HG02884 (cell line): ENCODE measurements around the gene XYLT1.

Experiments
- ATAC-seq: cut with Tn5 transposase; IDR thresholded peaks from one replicate; pipeline ENCODE4 v1.9.1; 2021; ENCODE audit warnings: mild to moderate bottlenecking, moderate library complexity; ENCODE audit not compliant: unreplicated experiment

XYLT1 gene

DNA sequence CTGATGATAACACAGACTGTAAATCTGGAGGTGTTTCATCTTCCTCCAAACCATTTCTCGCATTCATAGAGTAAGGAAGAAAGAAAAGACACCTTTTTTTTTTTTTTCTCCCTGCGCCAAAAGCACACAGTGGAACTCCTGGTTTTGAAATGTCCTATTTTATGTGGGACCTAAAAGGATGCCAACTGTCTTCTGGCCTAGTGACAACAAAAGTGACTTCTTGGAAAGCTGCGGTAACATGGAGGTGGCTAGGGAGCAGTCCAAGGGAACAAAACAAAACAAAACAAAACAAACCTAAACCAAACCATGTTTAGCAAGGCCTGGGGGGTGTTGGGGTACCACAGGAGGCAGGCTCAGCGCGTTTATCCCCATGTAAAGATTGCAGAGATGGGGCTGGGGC lies 174.8 kb downstream of the XYLT1 start:
- no peak for ATAC-seq

DNA sequence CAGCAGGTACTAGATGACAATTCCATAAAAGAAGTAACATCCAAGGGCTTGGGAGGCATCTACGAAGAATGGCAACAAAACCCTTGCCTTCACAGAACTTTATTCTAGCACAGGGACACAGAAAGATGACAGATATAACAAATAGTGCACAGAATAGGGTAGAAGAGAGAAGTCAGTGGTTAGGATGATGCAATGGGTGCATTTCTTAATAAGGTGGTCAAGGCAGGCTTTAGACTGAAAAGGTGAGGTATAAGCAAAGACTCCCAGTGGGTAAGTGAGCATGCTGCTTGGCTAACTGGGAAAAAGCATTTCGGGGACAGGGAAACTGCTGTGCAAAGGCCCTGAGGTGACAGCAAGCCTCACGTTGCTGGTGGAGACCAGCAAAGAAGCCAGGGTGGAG lies 175.9 kb downstream of the XYLT1 start:
- ATAC-seq = no peak

DNA sequence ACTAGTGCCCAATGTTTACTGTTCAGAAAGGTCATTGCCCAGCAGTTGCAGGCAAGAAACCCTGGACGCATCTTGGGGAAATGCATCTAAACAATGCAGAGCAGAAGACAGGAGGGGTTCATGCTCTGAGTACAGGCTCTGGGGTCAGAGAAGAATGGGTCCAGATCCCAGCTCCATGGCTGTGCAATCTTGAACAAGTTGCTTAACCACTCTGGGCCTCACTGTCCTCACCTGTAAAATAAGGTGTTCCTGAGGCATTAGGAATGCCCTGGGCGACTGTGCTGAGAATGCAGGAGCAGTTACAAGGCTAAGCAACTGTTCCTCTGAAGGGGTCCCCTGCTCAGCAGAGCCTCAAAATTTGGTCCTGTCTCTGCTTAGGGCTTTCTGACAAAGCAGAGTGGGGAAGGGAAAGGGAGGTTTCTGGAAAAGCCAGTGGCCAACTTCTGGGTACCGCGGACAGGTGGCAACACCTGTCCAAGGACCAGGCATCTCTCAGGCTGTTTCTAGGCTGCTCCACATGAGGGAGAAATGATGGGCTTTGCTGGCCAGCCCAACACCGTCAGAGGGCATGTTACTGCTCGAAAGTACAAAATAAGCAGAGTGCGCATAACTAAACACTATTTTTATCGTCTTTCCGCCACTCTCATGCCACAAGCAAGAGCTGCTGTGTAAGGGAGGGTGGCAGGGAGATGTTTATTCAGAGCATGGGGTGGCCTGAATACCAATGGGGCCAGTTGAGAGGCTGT lies 176.8 kb downstream of the XYLT1 start:
- ATAC-seq = no peak

DNA sequence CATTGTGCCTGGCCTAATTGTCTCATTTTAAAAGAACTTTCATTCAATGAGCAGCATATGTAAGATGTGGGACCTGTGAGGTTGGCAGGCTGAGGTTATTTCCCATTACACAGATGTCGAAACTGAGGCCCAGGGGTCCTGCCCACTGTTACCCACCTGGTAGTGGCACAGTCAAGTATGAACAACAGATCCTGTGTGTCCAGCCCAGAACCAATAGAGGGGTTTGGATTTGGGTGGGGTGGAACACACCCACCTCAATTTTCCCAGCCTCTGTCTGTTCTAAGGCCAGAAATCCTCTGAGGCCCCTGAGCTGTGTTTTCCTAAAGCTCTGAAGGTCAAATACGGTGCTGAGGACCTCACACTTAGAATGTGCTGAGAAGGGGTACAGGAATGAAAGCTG lies 179.5 kb downstream of the XYLT1 start:
- no peak for ATAC-seq

DNA sequence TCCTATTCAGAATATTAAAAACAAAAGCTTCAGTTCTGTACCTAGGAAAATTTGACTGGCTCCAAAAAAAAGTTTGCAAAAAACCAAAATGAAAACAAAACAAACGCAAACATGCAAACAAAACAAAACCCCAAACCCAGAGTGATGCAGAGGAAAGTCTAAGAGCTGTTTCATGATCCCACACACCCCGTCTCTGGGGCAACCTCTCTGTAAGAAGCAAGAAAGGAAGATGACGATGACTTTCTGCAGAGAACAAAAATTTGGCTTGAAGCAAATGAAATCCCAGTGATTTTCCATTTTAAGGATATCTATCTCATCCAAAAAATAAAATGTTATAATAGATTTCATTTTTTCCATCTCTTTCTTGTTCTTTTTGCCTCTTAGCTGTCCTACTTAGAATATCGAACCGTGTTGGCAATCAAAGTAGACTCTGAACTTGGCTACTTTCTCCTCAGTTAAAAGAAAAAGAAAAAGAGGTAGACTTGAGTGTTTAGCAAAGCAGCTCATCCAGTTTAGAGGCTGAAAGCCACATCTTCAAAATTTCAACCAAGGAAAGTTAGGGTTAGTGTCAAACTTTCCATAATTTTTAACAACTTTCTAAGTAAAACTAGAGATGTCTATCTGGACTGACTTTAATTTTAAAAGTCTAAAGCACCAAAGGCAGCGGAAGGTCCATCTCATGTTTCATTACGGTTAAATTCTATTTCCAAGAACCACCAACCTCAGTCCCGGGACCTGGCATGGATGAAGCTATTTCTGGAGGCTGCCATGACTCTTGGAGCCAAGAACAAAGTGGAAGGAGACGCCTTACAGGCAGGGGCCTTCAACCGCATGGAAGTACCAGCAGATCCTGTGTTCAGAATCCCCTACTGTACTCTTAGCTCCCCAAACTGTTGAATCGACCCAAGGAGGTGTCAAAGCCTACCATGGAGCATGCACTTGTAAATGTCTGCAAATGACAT lies 180.8 kb downstream of the XYLT1 start:
- ATAC-seq = no peak

DNA sequence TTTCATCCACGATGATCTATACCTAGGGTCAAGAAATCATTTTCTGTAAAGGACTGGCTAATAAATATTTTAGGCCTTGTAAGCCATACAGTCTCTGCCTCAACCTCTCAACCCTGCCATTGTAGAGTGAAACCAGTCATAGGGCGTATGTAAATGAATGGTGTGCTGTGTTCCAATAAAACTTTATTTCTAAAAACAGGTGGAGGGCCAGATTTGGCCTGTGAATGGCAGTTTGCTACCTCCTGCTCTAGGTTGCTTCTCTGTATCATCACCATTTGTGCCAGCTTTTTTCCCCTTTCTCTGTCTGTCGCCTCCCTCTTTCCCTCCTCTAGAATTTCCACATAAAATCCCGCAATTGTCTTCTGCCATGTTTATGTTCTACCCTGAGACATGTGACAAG lies 181.7 kb downstream of the XYLT1 start:
- ATAC-seq = no peak

DNA sequence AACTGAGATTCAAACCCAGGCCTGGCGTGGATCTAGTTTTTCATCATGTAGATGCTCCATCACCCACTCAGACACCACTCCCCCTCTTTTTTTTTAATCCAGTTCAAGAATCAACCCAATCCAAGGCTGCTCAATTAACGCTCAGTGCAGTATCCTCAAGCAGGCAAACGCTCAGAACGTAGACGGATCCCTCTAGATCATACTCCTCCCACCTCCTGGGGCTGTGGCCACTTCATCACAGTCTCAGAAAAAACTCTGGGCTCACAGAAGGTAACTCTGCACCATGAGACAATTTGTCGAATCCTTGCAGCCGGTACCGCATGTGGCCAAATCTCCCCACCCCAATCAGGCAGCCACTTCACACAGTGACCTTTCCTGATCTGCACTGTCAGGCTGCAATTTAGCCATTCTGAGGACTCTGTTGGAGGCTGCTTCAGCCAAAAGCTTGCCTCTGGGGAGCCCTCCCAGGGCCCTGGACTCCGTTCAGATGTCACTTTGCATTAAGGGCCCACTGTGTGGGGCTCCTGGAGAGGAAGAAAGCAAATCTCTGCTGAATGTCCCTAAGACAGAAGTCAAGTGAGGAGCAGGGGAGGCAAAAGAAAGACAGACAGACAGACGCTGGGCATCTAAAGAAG lies 183.5 kb downstream of the XYLT1 start:
- ATAC-seq = no peak

DNA sequence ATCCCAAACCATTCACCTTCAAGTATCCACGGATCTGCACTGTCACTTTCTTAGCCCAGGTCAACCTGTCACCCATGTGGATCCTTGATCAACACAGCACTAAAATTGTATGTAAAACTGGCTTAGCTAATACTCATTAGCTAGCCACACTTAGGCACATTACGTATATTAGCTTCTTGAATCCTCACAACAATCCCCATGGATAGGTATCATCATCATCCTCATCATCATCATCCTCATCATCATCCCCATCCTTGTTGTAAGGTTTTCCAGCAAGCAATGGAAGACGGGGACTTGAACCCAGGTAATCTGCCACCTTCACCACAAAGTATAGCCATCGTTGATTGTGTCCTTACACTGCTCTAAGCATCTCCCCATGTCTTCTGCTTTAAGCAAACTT lies 184.3 kb downstream of the XYLT1 start:
- no peak for ATAC-seq

DNA sequence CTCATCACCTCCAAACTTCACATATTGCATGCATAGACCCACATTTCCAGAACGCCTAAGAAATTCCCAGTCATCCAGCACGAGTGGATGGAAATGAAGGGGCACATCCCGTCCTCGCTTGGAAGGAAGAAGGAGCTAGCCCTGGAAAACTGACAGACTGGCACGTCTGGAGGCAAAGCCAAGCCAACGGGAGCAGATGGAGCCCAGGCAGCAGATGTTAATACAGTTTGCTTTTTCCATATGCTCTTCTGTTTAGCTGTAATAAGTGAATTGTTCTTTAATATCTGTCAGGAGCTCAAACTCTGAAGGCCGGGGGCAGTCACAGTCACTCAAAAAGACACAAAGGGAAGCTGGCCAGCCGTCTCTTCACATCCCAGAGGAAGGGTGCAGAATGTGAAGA lies 187.7 kb downstream of the XYLT1 start:
- no peak for ATAC-seq

DNA sequence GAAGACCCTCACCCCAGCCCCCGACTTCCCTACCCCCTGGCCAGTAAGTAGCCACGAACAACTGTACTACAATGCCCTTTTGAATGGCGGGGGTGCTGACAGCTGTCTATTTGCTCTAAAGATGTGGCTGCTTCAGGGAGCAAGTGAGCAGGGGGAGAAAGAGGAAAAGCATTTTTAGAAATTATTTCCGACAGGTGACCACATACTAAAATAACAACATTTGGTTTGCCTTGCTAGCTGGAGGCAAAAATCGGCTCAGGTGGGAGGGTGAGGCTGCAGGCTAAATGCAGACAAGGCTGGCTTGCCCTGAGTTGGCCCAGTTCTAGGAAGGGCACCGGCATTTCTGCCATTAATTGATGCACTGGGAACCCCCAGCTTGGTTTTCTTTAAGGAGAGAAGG lies 188.5 kb downstream of the XYLT1 start:
- no peak for ATAC-seq

DNA sequence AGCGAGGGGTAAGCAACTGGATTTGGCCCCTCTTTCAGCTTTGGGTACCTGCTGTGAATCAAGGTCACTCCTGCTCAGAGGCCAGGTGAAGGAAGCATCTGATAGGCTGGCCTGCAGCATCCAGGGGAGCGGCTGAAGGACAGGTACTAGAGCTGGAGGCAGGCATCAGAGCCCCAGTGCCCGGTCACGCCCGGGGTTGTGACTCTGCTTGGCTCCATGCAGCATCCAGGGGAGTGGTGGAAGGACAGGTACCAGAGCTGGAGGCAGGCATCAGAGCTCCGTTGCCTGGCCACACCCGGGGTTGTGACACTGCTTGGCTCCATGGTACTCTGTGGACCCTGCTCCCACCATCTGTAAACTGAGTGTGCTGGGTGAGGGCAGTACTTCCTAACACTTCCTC lies 189.7 kb downstream of the XYLT1 start:
- ATAC-seq = no peak

DNA sequence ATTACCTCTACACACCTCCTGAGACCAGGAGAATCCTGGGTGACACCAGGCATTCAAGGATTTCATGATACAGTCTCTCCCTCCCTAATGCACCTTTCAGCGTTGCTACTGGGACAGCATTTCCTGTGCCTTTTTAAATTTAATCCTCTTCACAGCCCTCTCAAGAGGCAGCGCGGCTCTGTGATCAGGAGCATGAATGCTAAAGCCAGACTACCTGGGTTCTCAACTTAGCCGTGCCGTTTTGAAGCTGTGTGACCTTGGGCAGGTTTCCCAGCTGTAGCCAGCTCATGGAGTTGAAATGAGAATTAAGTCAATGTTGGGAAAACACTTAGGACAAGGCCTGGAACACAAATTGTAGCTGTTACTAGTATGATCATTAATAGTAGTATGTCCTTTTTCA lies 191.8 kb downstream of the XYLT1 start:
- ATAC-seq = no peak

DNA sequence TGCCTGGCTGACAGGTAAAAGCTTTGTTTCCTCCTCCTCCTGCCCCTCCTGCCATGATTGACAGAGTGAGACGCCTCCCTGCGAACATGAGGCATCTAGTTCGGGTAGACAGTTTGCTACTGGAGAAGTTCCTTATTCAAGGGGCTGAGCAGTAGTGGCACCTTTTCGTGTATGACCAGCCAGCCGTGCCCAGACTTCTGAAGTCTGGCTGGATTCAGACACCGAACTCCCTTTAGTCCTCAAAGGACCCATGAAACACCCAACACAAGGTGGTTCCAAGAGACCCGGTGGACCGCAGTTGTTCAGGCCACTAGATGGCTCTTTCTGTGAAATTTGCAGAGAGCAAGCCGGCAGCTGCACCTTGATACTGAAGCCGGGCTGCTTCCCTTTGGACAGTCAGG lies 192.8 kb downstream of the XYLT1 start:
- no peak for ATAC-seq

DNA sequence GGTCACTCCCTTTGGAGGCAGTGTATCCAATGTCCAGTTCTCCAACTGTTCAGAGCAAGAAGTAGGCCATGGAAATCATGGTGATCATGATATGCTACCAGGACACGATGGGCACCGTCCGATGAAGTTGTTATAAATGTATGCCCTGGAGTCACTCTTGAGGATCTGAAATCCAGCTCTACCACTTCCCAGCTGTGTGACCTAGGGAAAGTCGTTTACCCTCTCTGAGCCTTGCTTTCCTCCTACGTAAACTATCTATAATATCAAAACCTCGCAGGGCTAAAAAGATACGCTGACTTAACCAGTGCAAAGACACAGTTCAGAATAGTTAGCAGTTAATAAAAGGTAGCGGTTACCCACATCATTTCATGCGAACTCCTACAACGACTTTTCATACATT lies 194.2 kb downstream of the XYLT1 start:
- ATAC-seq = no peak

DNA sequence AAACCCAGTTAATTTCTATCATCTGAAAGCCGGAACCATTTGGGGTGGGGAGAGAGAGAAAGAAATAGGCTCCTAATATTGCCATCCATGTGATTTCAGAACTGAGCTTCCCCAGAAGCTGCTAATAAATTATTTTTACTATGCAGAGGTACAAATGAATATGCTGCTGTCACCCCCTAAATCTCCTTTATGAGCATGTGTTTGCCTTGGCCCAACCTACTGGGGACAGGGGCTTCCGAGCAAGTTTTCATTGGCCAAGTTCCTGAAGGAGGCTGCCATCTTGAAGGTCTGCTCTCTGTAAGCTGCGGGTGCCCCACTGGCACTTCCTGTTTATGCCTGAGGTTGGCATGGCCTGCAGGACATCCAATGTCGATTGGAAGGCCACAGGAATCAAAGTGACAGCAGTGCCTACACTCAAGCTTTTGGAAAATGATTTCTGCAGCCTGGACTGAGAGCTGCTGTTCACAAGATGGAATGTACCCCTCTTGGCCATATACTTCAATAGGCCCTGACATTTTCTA lies 194.7 kb downstream of the XYLT1 start:
- ATAC-seq = no peak

DNA sequence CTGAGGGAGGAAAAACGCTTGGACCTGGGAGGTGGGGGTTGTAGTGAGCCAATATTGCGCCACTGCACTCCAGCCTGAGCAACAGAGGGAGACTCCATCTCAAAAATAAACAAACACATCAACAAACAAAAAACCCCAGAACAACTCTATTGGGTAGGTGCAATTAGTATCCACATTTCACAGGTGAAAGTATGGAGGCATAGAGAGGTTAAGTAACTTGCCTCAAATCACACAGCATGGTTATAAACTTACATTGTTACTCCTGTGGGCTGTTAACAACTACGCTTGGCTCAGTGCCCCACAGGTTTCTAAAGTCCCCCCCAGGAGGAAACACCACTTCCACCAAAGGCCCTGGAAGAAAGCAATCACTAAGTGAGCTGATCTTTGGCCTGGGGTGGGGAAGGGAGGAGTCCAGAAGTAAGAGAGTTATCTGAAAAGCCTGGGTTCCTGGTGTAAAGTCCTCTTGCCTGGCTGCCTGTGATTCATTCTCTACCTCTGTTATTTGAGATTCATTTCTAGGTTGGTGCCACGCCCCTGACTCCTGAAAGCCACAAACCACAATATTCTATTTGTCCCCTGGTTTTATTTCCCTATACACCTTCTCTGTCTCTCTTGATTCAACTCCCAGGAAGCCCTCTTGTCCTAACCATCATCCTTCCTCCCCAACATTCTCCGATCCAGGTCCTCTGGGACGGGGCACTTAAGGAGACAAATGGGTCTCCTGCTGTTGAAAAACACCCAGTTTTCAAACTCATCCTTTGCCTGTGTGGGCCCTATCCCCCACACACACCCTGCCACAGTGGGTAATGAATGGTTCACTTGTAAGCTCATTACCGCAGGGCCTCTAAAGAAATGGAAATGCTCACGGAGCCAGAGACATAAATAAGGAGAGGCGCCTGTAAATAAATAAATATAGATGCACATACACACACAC lies 195.4 kb downstream of the XYLT1 start:
- ATAC-seq = no peak

DNA sequence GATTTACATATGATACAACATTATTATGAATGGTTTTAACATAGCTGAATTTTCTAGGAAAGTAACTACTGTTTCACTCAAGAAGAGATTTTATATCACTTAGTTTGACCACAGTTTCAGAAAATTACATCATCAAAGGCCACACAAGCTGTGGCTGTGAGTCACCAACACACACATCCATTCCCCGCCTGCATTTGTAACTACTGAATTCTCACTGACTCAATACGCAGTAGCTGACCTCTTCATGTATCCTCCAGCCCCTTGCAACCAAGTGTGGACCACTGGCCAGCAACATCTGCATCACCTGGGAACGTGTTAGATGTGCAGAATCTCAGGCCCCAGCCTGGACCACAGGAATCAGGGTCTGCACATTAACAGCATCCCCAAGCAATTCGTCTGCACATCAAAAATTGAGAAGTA lies 197.6 kb downstream of the XYLT1 start:
- no peak for ATAC-seq

DNA sequence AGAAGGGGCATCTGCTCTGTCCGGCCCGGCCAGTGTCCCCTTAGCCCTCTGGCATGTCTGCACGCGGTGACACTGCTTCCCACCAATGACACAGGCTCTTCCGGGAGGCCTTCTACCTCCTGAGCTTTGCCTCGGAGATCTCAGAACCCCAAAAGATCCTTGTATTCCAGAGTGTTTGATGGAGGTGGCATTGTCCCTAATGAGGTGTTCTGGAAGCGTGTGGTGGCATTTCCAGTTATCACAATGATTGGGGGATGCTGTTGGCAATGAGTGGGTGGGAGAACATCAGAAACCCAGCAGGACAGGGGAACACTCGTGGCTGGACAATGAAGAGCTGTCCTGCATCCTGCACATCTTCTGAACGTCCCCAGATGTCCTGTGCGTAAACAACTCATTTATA lies 198.0 kb downstream of the XYLT1 start:
- no peak for ATAC-seq

DNA sequence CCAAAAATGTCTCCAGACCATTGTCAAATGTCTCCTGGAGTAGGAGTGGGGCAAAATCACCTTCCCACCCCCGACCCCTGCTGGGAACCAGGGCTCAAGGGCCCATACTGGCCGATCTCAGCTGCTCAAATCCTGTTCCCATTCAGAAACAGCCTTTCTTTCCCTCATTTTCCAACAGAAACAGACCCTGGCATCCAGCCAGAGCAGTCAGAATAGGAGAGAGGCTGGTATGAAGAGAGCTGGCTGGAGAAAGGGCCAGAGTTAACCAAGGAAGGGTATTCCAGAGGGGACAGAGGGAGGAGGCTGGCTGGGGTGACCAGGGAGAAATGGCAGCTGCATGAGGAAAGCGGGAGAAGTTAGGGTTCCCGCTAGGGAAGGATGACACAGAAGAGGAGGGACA lies 199.1 kb downstream of the XYLT1 start:
- no peak for ATAC-seq

DNA sequence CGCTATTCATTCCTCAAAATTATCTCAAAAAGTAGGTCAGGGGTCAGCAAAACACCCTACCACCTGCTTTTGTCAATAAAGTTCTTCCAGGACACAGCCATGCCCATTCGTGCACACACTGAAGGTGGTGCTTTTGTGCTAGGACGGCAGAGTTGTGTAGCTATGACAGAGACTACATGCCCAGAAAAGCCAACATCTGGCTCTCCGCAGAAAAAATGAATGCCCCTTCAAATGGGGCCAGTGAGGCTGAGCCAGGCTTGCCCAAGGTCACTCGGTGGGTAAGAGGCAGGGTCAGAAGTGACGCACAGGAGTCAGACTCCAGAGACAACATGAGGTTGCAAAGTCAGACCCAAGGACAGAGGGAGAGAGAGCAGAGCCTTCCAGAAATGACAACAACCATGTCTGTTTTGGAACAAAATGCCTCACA lies 200.1 kb downstream of the XYLT1 start:
- no peak for ATAC-seq
